Measurements from ENCODE around the gene IGLL5. TPM values are rescaled to one million over a fixed set of nuclear protein-coding genes. Genes with fewer than 3 reads are reported as not detected.

IGLL5 gene
- total RNA-seq, 1 donor from 2014 or later, result 0.62 TPM

GRCh38 chr22:22908941-22909604 lies 21.5 kb downstream of the IGLL5 start:
- no peak for ATAC-seq
- DNase-seq (ENCODE audit: low spot score), result no peak
- intact Hi-C loops (cut with DNase I), result no loop called here

DNA sequence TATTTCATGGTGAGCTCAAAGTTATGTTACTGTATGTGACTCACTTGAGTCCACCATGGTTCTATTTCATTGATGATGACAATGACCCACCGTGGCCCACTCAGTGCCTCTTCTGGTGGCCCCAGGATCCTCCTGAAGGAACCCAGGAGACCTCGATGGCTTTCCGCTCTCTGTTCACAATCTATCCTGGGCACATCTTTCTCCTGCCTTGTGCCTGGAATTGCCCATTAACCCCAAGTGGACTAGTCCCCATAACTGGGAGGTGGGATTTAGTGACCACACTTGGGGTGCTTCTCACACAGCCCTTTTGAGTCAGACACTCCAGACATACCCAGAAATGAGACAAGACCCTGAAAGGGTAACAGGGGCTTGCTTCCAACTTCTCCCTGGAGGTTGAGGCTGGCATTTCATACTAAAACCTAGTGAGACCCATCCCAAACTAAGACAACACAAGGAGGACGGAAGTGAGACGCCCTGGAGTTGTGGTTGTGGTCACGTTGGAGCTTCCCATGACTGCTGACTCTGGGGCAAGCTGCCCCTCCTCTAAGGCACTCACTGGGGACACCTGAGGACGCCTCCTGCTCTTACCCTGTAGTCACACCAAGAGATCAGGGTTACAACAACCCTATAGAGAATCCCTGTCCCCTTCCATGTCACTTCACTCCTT lies 22.1 kb downstream of the IGLL5 start:
- ATAC-seq, result no peak
- no peak for DNase-seq (ENCODE audit: low spot score)
- intact Hi-C loops (cut with DNase I), result no loop called here

- intact Hi-C loops (cut with DNase I), result no loop called here
- ATAC-seq (no peak), DNase-seq (ENCODE audit: low spot score) (no peak)
These were observed 22.9 kb downstream of the IGLL5 start for GRCh38 chr22:22910272-22911240.

DNA sequence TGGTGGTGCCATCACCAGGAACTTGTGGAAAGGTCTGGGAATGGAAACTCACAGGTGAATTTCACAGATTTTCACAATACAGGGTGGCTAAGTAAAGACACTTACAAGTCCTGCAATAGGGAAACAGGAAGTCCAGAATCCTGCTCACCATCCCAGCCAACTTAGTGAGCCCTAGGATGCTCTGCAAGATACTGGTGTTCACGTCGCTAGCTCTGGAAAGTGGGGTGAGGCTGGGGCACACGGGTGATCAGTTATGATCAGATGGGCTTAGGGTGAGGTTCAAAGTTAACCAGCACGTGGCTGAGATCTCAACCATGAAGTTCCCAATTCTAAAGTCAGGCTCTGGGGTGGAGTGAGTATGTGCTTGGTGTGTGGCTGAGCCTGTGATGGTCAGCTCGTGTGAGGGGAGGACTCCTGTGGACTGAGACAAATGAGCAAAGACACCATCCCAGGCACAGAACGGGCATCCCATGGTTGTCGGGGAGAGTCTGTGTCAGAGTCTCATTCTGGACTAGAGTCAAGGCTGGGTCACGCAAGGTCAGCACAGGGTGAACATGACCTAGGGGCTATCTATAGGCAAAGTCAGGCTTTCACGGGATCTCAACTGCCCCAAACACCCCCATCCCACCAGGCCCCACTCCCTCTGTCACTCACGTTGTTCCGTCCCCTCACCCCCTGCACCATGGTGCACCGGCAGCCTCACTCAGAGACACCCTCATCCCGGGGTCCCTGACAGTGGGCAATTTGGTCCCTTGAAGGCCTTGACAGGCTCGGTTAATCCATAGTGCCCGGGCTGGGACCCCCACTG lies 23.9 kb downstream of the IGLL5 start:
- intact Hi-C loops (cut with DNase I), result no loop called here
- ATAC-seq, result no peak
- no peak for DNase-seq (ENCODE audit: low spot score)

- ATAC-seq (no peak), DNase-seq (ENCODE audit: low spot score) (no peak)
- intact Hi-C loops (cut with DNase I), result no loop called here
These were observed 24.7 kb downstream of the IGLL5 start for GRCh38 chr22:22912135-22912987.

DNA sequence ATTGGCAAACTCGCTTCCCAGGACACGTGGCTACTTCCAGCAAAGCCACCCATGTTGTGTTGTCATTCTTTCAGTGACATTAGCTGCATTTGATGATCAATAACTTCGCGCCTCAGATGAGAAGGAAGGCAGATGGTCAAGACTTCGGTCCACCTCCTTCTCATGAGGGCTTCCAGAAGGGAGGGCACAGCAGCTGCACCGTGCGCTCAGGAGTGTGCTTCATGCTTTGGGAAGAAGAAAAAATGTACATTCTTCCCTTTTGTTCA lies 25.3 kb downstream of the IGLL5 start:
- ATAC-seq, result no peak
- intact Hi-C loops (cut with DNase I), result no loop called here
- no peak for DNase-seq (ENCODE audit: low spot score)

GRCh38 chr22:22913989-22914388 lies 26.4 kb downstream of the IGLL5 start:
- no peak for DNase-seq (ENCODE audit: low spot score)
- no peak for ATAC-seq
- intact Hi-C loops (cut with DNase I), result no loop called here

GRCh38 chr22:22914726-22915669 lies 27.4 kb downstream of the IGLL5 start:
- intact Hi-C loops (cut with DNase I), result no loop called here
- ATAC-seq, result no peak
- no peak for DNase-seq (ENCODE audit: low spot score)

GRCh38 chr22:22915670-22916035 lies 28.0 kb downstream of the IGLL5 start:
- no peak for ATAC-seq
- no peak for DNase-seq (ENCODE audit: low spot score)
- intact Hi-C loops (cut with DNase I), result no loop called here

DNA sequence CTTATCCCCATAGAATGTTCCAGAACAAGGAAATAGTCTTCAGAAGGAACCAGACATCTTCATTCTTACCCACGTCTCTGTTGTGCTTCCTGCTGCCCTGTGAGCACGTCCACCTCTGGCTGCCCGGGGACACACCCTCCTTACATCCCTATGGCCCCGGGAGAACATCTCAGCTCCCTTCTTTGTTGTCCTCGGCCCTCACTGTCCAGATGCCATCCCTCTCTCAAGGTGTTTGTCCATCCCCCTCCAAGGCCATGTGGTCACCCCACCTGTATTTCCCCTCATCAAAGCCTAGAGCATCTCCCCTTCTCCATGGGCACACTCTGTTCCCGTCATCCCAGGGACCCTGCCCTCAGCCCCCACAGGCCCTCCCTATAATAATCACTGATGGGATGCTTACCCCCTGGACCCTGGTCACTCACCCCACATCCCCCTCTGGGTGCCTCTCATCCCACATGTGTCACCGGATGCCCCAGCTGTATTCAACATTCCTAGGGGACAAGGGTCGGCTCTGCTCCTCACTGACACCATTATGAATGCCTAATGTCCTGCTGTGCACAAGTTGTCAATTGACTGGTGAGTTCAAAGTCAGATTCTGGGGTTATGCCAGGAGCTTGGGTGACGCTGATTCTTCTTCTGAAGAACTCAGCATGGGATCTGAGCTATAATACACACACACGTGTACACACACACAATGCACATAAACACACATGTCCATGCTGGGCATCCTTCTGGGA lies 28.8 kb downstream of the IGLL5 start:
- no peak for ATAC-seq
- DNase-seq (ENCODE audit: low spot score), result no peak
- intact Hi-C loops (cut with DNase I), result no loop called here

- intact Hi-C loops (cut with DNase I), result no loop called here
- no peak for ATAC-seq
- DNase-seq (ENCODE audit: low spot score), result no peak
These were observed 29.3 kb downstream of the IGLL5 start for GRCh38 chr22:22916952-22917290.

- no peak for ATAC-seq
- intact Hi-C loops (cut with DNase I), result no loop called here
- no peak for DNase-seq (ENCODE audit: low spot score)
These were observed 29.8 kb downstream of the IGLL5 start for GRCh38 chr22:22917377-22917776.

- DNase-seq (ENCODE audit: low spot score), result no peak
- intact Hi-C loops (cut with DNase I), result no loop called here
- ATAC-seq, result no peak
These were observed 30.8 kb downstream of the IGLL5 start for GRCh38 chr22:22918297-22918965.

GRCh38 chr22:22919041-22919440 lies 31.4 kb downstream of the IGLL5 start:
- DNase-seq (ENCODE audit: low spot score) (no peak), ATAC-seq (no peak)
- intact Hi-C loops (cut with DNase I), result no loop called here

- no peak for DNase-seq (ENCODE audit: low spot score)
- intact Hi-C loops (cut with DNase I), result no loop called here
- peak; percentile 25 for ATAC-seq
These were observed 32.6 kb downstream of the IGLL5 start for GRCh38 chr22:22920104-22920654.

- intact Hi-C loops (cut with DNase I), result no loop called here
- ATAC-seq (no peak), DNase-seq (ENCODE audit: low spot score) (no peak)
These were observed 33.4 kb downstream of the IGLL5 start for GRCh38 chr22:22920910-22921550.
